GM10847 (cell line): ENCODE results near the gene KIAA2012.

ENCODE experiments used
- POLR2A ChIP-seq: IDR thresholded peaks from 2 replicates; pipeline ENCODE4 v1.6.1; 2011; ENCODE audit not compliant: insufficient read length; ENCODE audit errors: extremely low read depth

KIAA2012 gene

GRCh38 chr2:202165945-202166344, 92.9 kb downstream of the KIAA2012 start:
- TF ChIP-seq POLR2A, result no peak

DNA sequence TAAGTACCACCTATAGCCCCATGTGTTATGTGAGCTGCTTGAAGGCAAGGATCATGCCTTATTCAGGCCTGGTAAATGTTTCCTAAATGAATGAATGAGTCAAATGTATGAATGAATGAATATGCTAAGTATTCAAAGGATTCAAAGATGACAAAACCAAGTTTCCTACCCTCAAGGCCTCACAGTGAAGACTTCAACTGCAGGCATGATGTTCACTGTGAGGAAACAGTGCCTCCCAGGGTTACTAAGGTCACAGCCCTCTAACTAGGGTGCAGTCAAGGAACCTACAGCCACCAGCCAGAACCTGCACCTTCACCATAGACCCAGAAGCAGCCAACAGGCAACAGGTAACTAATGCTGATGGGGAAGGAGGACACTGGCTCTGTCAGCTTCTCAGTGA, 96.1 kb downstream of the KIAA2012 start:
- TF ChIP-seq POLR2A, result no peak

DNA sequence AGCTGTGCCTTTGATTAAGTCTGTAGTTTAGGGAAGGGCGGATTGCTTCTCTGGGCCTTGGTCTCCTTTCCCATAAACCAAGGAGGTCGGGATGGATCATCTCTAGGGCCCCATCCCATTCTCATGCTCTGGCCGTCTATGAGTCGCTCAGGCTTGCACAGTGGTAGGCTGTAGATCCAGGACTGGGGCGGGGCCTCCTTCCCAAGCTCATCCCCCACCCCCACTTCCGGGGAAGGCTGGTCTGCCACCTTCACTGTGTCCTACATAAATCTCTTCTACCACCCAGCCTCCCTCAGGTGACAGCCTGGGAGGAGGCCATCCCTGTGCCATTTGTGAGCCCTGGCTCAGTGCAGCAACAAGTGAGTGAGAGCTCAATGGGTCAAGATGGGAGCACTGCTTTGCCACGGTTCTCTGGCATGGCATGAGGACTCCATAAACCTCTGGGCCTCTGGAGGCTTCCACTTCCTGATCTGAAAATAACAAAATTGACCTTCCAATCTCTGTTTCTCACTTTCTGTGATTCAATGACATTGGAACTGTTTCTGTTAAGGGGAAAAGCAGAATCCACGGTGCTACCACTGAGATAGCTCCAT, 96.9 kb downstream of the KIAA2012 start:
- TF ChIP-seq POLR2A, result no peak

DNA sequence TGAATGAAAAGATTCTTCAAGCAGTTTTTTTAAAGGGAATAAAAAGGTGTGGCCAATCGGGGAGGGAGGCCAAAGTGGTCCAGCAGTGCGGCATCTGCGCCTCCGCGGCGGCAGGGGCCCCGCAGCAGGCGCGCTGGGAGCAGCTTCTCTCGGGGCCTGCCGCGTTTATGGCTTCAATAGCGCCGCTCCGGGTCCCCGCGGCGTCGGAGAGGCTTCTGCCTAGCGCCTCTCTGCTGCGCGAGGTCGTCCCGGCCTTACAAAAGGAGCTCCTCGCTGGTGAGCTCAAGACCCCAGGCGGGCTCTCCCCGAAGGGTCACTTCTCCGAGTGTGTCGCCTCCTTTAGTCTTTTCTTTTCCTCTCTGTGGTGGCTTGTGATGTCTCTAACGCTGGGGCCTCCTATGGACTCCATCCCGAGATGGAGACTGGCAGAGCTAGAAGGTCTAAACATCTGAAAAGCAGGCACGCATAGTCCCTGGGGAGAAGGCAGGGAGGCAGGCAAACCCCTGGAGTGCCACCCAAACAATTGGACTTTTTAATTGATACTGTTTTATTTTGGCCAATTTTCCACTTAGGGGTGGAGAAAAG, 98.3 kb downstream of the KIAA2012 start:
- no peak for TF ChIP-seq POLR2A

GRCh38 chr2:202172439-202173211, 99.6 kb downstream of the KIAA2012 start:
- no peak for TF ChIP-seq POLR2A

GRCh38 chr2:202178346-202178958, 105.4 kb downstream of the KIAA2012 start:
- TF ChIP-seq POLR2A, result no peak

DNA sequence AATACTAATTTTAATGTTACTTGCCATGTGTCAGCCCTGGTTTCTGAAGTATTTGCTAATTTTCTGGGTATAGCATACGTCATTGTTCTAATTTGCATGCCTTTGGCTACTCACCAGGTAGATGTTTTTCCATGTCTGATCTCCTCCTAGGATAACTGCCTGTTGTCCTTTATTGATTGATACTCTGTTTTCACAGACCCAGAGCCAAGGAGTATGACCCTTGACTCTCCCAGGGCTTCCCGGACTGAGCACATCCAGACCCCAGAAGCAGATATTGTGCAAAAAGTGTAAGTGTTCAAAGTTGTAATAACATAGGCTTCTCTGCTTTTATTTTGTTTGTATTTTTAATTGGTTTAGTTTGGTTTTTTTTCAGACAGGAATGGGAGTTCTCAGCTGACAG, 111.5 kb downstream of the KIAA2012 start:
- TF ChIP-seq POLR2A, result no peak

GRCh38 chr2:202185156-202185555, 112.1 kb downstream of the KIAA2012 start:
- TF ChIP-seq POLR2A, result no peak

GRCh38 chr2:202186641-202187202, 113.7 kb downstream of the KIAA2012 start:
- no peak for TF ChIP-seq POLR2A

- no peak for TF ChIP-seq POLR2A
These were observed 114.5 kb downstream of the KIAA2012 start for GRCh38 chr2:202187570-202187969.

GRCh38 chr2:202193305-202193704, 120.2 kb downstream of the KIAA2012 start:
- no peak for TF ChIP-seq POLR2A

GRCh38 chr2:202193881-202194353, 120.9 kb downstream of the KIAA2012 start:
- no peak for TF ChIP-seq POLR2A

- no peak for TF ChIP-seq POLR2A
These were observed 121.4 kb downstream of the KIAA2012 start for GRCh38 chr2:202194418-202194817.

GRCh38 chr2:202196727-202197126, 123.7 kb downstream of the KIAA2012 start:
- no peak for TF ChIP-seq POLR2A
